NCI-H1048 (cell line): ENCODE measurements around the gene ADGRF3.
"Not testable (repeated sequence)": the region's sequence is repeated elsewhere in the genome, so short reads cannot be mapped to it uniquely, and the experiment has no call there.

Experiments used
- DNase-seq: peaks from one replicate; lab custom pipeline; 2025; lab: John Stamatoyannopoulos, UW

The ADGRF3 gene

DNA sequence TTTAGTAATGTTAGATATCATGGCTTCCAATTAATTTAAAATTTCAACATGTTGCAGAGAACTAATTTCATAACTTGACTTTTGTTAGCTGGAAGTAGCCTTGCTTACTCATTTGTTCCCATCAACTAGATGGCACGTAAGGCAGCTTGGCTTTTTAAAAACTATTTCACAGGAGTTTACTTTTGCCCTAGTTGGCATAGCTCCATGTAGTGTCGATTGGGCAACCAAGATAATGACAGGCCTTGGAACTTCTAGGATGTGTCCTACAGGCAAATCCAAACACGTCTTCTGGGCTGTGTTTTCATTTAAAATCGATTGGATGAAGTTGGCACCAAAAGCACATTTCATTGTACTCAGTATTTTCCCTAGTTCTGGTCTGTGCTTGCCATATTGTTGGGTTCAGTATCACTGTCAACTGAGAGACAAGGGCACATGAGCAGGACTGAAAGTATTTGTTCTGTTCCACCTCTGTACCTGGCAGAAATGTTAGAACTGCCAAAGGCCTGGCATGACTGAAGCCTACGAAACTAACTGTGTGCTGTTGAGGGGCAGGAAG is 72.5 kb downstream of the ADGRF3 start:
- DNase-seq, result no peak

- no peak for DNase-seq
Observed at GRCh38 chr2:26273501-26273900, 73.1 kb downstream of the ADGRF3 start.

GRCh38 chr2:26270373-26270772 is 76.2 kb downstream of the ADGRF3 start:
- DNase-seq, result no peak

- DNase-seq, result no peak
Observed at GRCh38 chr2:26269571-26270158, 76.9 kb downstream of the ADGRF3 start.

- not testable (repeated sequence) for DNase-seq
Observed at GRCh38 chr2:26268670-26269385, 77.8 kb downstream of the ADGRF3 start.

- no peak for DNase-seq
Observed at GRCh38 chr2:26268213-26268612, 78.4 kb downstream of the ADGRF3 start.

DNA sequence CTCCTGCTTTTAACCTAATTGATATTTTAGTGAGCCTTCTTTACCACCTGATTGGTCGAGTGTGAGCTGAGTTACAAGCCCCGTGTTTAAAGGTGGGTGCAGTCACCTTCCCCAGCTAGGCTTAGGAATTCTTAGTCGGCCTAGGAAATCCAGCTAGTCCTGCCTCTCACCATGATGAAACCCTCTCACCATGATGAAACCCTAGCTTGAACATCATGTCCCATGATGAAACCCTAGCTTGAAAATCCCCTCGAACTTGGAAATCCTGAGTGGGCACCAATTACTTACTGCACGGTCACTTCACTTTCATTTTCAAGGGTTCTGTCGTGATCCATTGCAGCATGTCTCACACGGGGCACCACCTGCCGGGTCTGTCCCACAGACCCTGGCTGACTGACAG is 87.8 kb downstream of the ADGRF3 start:
- DNase-seq, result not testable (repeated sequence)
